HG02798 (cell line): ENCODE results near the gene TDRD6.

Experiments
- ATAC-seq: cut with Tn5 transposase; IDR thresholded peaks from one replicate; pipeline ENCODE4 v1.9.1; 2021; ENCODE audit warnings: mild to moderate bottlenecking; ENCODE audit not compliant: unreplicated experiment, poor library complexity

Gene TDRD6

GRCh38 chr6:46676604-46677313, 10.9 kb upstream of the TDRD6 start:
- ATAC-seq = no peak

GRCh38 chr6:46677314-46677654, 10.4 kb upstream of the TDRD6 start:
- no peak for ATAC-seq

- no peak for ATAC-seq
These were observed 2.9 kb upstream of the TDRD6 start for GRCh38 chr6:46684771-46685170.

- no peak for ATAC-seq
These were observed 656 bp downstream of the TDRD6 start for GRCh38 chr6:46688117-46688965.

- no peak for ATAC-seq
These were observed 1.3 kb downstream of the TDRD6 start for GRCh38 chr6:46688966-46689335.

- no peak for ATAC-seq
These were observed 2.0 kb downstream of the TDRD6 start for GRCh38 chr6:46689657-46690056.

- ATAC-seq = no peak
These were observed 2.6 kb downstream of the TDRD6 start for GRCh38 chr6:46690141-46690755.

GRCh38 chr6:46690911-46691451, 3.3 kb downstream of the TDRD6 start:
- no peak for ATAC-seq

GRCh38 chr6:46699970-46700369, 12.3 kb downstream of the TDRD6 start:
- ATAC-seq = no peak

- ATAC-seq = no peak
These were observed 16.9 kb downstream of the TDRD6 start for GRCh38 chr6:46704562-46704961.

GRCh38 chr6:46706464-46706863, 18.8 kb downstream of the TDRD6 start:
- ATAC-seq = no peak

- no peak for ATAC-seq
These were observed 23.8 kb downstream of the TDRD6 start for GRCh38 chr6:46711491-46711890.

GRCh38 chr6:46715141-46715540, 27.5 kb downstream of the TDRD6 start:
- no peak for ATAC-seq

- no peak for ATAC-seq
These were observed 31.4 kb downstream of the TDRD6 start for GRCh38 chr6:46719099-46719498.

GRCh38 chr6:46720401-46720800, 32.7 kb downstream of the TDRD6 start:
- no peak for ATAC-seq

GRCh38 chr6:46729787-46730326, 42.2 kb downstream of the TDRD6 start:
- no peak for ATAC-seq

- no peak for ATAC-seq
These were observed 43.3 kb downstream of the TDRD6 start for GRCh38 chr6:46730921-46731461.

GRCh38 chr6:46733341-46733801, 45.7 kb downstream of the TDRD6 start:
- ATAC-seq = no peak

- ATAC-seq = no peak
These were observed 47.4 kb downstream of the TDRD6 start, which contains the start of gene PLA2G7 for GRCh38 chr6:46734867-46735719. Gene PLA2G7, minus strand, starts transcription at chr6:46735375. Its CDS starts 12,484 bp downstream, at chr6:46722891.

- no peak for ATAC-seq
These were observed 48.0 kb downstream of the TDRD6 start for GRCh38 chr6:46735720-46736031.
